HG02840 (cell line): Measurements from ENCODE around the gene MYL12B.
"Not testable (repeated sequence)": the region's sequence is repeated elsewhere in the genome, so short reads cannot be mapped to it uniquely, and the experiment has no call there.

Source experiments
- ATAC-seq: cut with Tn5 transposase; IDR thresholded peaks from one replicate; pipeline ENCODE4 v1.9.1; 2021; ENCODE audit warnings: mild to moderate bottlenecking, moderate library complexity, moderate number of reproducible peaks; ENCODE audit not compliant: unreplicated experiment, low FRiP score

MYL12B gene

DNA sequence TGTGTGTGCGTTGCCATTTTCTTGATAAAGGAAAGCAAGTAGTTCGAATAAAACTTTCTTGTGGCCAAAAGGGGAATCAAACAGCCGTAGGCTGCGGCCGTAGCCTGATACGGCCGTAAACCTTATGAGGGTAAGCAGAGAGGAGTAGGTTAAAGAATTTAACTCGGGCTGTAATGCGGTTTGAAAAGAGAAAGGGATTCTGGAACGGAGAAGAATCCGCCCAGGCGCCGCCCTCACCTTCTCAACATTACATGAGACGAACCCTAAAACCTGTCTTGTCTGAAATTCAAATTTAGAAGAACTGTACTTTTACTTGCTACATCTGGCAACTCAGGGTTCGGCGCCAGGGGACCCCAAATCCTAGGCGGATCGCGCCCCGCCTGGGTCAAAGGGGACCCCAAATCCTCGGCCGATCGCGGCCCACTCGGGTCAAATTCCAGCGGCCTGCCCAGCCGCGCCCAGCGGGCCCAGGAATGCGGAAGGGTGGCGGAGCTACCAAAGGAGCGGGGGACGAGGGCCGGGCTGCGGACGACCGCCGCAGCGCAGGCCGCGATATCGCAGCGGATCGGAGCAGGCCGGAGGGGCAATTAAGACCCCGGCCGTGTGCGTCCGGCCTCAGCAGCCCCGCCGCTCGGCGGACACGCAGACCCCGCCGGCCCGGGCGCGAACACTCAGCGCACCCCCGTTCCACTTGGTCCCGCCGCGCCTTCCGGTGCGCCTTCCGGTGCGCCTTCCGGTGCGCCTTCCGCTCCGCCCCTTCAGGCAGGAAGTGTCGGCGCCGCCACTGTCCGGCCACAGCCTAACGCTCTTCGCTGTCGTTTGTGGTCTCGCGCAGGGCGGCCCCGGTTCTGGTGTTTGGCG lies at the start of gene MYL12B:
Gene MYL12B (plus strand): TSS at position 761 of the 861 bp plus-strand sequence. CDS start 10,766 bp downstream, outside the sequence.
- peak; percentile 87 for ATAC-seq

DNA sequence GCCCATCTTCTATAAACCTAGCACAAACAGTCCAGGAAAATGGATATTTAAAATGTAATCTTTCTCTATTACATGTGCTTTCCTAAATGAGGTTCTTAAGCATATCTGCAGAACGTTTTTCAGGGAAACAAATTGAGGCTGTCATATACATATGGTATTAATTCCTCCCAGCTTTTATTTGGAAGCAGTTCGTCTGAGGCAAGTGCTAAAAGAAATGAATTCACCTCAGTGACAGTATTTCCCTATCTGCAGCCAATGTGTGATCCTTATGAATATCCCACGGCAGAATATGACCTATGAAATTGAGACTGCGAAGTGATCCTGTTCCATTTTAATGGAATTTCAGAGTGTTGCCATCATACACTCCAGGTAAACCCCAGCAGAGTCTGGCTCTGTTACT lies 49.3 kb upstream of the MYL12B start:
- ATAC-seq: no peak

DNA sequence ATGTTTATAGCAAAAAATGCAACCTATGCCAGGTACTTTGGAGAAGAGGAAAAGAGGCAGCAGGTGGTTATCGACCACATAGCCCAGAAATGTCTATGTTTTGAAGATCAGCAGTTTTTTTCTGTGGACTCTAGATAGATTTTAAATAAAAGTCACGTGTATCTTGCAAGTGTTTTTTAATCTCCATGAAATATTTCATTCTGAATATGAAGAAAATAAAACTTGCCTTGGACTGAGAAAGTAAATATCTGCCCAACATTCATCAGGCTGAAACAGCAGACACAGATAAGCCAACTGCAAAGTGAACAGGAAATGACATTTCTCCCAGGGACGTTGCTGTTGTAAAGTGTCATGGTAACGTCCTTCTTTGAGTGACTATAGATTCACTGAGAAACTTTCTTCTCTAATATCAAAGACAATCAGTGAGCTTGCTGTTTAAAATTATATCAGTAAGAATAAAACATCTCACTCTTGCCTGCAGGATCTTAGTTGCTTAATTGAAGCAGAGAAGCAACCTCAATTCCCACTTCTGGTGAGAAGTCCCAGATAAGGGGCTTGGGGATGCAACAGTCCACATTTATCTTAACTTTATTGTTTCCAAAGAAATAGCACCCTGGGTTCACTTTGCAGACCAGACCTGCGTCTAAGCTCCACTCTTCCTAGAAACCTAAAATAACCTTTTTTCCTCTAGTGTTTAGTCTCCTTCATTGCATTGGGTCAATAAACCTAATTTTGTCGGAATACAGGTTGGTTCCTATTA lies 48.5 kb upstream of the MYL12B start:
- no peak for ATAC-seq

DNA sequence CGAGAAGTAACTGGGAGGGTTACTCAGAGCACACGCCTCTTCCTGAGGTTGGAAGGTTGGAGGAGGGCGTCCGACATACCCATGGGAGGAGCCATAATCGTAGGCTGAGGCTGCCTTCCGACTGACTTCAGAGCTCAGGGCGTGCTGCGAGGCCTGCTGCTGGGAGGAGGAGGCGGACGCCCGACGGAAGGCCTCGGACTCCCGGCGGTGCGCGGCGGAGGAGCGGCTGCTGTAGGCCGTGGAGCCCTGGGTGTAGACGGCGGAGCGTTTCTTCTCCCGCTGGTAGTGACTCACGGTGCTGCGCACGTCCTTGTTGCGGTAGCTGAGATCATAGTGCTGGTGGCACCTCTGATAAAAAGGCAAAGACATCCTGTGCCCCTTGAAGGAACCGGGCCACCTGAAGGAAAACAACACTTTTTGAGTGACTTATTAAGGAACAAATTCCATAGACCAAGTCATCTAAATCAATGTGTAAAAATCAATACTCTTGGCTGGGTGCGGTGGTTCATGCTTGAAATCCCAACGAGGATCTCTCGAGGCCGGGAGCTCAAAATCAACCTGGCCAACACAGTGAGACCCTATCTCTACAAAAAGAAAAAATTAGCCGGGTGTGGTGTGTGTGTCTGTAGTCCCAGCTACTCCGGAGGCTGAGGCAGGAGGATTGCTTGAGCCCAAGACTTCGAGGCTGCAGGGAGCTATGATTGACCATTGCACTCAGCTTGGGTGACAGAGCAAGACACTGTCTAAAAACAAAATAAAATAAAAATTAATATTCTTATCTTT lies 46.9 kb upstream of the MYL12B start:
- no peak for ATAC-seq

DNA sequence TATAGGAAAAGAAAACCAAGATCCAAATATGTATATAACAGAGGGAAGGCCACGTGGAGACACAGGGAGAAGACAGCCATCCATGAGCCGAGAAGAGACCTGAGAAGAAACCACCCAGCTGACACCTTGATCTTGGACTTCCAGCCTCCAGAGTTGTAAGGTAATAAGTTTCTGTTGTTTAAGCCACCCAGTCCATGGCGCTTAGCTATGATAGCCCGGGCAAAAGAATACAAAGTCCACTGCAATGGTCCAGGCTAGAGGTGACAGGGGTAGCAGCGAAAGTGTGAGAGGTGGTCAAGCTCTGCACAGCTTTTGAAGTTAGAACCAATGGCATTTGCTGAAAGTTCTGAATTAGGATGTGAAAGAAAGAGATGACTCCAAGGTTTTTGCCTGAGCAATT lies 44.9 kb upstream of the MYL12B start:
- ATAC-seq: no peak

DNA sequence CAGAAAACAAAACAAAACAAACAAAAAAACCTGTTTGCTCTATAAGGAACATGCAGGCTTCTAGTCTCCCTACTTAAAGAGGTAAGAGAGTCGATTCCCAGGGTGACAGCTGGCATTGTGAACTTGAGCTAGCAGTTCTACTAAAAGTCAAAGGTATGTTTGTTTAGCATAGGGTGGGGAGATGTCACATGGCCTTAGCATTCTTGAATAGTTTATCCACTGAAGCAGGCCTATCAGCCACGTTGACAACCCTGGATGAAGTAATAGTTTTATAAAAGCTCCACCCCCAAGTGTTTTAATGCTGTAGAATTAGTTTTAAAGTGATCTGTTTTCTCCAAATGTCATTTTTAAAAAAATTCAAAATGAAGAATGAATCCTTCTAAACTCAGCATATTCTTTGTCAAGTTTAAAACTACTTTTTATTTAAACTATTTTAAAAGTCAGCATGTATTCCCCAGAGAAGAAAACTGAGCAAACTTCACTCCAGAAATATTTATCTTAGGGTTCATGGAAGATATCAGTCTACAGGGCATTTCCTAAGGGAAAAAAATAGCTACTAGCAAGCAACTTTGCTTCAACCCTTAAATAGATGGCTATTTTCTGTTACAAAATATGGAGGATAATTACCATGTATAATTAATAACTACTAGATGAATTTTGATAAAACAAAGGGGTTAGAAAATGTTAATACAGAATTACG lies 43.8 kb upstream of the MYL12B start:
- no peak for ATAC-seq

DNA sequence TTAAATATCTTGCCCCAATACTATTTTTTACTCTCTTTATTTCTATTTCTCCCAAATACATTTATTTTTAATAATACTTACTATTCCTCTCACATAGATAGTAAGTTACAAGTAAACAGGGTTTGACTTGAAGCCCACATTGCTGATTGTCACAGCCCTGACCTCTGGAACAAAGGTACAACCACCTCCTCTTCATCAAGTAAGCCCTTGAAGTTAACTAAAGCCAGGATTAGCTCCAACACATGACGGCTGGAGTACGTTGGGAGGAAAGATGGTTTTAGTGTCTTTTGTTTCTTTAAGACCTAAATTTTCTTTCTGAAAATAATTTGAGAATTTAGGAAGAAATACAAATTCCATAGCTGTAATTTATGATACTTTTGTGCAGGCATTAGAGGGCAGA lies 43.1 kb upstream of the MYL12B start:
- no peak for ATAC-seq

DNA sequence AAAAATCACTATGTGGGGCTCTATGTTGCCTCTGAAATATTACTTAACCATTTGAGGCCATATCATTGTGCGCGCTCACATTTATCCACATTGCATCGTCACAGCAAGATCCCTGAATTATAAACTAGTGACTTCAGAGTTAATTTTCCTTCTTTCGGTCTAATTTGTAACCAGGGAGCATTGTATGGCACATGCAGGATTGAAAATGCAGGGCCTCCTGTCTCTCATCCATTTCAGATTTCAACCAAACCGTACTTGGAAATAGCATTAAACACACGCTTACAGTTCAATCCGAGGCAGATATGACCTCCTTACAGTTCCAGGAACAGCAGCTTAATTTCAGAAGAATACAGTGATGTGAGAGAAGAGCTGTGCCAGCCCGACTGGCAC lies 42.7 kb upstream of the MYL12B start:
- no peak for ATAC-seq

DNA sequence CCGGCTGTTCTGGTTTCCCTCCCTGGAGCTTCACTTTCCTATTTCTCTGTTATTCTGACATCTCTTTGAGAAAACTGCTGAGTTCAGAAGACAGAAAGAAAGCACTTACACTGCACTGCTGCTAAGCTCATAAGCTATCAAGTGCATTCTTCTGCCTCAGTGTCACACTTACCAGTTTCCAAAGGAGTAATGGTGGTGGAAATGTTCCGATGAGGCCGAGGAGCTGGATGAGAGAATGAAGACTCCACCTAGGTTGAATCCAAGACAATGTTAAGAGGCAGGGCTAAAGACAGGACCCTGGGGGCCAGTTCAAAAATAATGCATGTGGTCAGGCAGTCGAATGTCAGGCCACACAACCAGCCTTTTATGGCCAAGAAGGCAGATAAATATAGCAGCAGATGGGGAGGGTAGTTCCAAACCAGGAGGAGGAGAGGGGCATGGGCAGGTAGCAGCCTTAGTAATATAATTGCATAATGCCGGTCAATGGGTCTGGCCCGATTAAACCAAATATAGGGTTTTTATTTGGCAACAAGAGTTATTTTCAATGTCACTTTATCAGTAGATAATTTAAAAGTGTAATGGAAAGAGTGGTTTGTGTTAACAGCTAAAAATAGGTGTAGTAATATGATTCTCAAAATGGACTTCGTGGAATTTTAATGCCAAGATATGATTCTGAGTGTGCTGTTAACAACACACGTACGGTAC lies 42.1 kb upstream of the MYL12B start, which contains the start of gene MYOM1:
Gene MYOM1 (minus strand): TSS at position 338 of the 705 bp plus-strand sequence. CDS start 4,745 bp downstream, outside the sequence.
- ATAC-seq: no peak

DNA sequence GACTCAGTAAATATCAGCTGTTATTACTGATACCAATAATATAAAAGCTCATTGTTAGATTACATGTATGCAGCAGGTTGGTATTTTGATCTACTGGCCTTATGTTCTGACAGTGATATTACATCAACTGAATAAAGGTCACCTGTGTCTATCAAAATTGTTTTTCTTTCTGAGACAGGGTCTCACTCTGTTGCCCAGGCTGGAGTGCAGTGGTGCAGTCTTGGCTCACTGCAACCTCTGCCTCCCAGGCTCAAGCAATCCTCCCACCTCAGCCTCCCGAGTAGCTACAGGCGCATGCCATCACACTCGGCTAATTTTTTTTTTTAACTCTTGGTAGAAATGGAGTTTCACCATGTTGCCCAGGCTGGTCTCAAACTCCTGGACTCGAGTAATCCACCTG lies 41.1 kb upstream of the MYL12B start:
- ATAC-seq: not testable (repeated sequence)

DNA sequence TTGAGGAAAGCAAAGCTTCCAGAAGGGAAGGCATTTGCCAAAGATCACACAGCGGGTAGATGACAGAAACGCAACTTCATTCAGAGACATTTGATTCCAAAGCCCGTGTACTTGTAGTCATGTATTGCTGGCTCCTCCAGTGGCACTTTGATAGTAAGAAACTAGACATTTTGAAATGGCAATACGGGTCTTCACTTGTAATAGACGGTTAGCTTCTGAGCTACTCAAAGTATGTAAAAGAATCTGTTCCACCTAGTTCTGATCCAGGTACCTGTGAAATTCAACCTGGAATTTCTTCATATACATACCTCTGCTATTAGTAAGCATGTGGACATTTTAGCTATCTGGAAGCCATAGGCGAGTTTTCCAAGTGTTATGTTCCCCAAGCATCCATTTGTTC lies 40.4 kb upstream of the MYL12B start:
- no peak for ATAC-seq

DNA sequence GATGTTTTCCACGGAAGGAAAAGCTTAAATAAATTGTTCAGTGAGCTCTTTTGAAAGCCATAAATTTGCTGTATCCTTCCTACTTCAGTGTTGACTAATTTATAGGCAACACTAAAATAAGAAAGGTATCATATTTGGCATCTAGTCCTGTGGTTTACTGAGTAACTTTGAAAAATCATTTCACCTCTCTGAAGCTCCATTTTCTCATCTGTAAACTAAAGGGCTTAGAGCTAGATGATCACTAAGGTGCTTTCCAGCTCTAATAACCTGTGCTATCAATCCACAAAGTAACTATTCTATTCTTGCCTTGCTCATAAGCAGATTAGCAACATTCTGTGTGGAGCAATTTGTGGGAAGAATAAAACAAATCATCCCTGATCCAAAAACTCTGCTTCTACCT lies 38.6 kb upstream of the MYL12B start:
- no peak for ATAC-seq

DNA sequence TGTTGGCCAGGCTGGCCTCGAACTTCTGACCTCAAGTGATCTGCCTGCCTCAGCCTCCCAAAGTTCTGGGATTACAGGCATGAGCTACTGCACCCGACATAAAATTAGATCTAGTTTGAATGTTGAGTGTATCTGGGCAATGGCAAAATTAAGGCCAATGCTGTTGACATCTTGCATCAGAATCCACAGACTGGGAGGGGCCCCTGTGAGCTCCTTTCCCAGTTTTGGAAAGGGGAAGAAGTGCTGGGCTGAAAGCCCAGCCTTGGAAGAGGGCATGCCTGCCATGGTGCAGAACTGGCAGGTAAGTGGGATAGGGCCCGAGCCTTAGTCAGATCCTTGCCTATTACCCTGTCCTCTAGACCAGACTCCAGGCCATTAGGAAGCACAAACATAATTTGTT lies 37.7 kb upstream of the MYL12B start:
- ATAC-seq: no peak

DNA sequence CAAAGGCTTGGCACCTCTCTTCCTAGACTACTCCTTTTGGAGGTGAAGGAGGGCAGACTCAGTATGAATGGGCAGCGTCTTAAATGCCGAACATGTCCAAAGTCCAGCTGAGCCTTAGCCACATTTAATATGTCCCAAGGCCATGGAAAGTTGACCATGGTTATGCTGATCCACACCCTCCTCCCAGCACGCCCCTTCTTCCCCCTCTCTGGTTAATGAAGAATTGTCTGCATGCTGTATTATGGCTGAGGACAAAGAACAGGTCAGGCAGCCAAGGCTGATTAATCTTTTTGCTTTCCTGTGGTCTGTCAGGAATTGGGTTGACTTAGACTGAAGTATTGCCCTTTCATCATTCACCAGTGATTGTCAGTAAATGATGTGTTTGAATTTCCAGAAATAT lies 36.3 kb upstream of the MYL12B start:
- no peak for ATAC-seq

DNA sequence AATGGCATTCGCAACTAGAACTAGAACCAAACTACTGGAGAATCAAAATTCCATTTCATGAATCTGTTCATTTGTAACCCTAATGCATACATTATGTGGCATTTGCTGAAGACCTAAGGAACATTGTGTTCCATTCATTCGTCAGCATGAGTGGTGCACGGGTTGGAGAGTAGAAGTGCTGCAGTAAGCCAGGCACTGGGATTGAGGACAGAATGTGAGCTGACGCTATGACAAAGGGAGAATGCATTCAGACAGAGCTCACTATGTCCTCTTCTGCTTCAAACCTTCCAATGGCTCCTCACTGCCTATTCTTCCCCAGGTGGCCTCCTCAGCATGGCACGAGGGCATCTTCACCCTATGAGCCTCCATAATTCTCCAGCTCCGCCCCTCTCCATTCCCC lies 35.9 kb upstream of the MYL12B start:
- ATAC-seq: no peak

DNA sequence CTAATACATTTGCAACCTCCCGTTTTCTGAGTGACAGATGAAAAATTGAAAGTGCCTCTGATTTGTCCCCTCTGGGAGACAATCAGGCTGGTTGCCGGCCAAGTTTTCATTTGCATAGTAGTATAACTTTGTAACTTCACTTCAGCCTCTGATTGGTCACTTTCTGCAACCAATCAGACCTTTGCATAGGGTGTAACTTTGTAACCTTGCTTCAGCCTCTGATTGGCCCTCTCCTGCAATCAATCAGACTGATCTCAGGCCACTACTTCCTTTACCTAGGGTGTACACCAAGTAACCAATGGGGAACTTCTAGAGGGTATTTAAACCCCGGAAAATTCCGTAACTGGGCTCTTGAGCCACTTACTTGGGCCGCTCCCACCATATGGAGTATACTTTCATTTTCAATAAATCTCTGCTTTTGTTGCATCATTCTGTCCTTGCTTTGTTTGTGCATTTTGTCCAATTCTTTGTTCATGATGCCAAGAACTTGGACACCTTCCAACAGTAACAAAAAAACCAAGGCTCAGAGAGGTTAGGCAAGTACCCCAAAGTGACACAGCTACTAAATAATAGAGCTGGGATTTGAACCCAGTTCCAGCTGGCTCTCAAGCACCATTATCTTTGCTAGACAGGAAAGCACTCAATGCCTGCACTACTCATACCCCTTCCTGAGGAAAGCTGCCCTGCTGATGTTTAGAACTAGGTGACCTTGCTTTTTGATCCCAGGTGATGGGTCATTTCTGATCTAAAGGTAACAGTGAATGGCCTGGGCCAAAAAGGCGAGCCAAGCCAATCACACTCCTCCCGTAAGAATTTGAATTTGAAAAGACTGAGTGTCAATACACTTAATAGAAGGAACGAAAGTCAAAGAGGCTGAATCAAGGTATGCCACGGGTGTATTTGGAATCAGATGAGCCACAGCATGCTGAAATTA lies 31.3 kb upstream of the MYL12B start:
- ATAC-seq: no peak

DNA sequence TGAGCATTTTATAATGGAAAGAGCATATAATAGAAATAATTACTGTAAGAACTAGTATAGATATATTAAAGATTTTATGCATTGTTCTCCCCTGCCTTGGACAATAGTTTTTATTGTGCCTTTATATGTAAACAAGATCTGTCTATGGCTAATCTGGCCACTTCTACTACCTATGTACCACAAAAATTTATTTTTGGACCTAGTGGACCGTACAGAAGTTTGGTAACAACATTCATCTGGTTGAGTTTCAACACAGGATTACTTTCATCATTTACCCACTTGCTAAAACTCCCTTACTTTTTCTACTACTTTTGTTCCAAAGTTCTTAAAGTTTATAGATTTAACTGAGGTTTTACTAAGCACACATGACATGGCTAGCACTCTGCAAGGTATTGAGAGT lies 28.9 kb upstream of the MYL12B start:
- no peak for ATAC-seq

DNA sequence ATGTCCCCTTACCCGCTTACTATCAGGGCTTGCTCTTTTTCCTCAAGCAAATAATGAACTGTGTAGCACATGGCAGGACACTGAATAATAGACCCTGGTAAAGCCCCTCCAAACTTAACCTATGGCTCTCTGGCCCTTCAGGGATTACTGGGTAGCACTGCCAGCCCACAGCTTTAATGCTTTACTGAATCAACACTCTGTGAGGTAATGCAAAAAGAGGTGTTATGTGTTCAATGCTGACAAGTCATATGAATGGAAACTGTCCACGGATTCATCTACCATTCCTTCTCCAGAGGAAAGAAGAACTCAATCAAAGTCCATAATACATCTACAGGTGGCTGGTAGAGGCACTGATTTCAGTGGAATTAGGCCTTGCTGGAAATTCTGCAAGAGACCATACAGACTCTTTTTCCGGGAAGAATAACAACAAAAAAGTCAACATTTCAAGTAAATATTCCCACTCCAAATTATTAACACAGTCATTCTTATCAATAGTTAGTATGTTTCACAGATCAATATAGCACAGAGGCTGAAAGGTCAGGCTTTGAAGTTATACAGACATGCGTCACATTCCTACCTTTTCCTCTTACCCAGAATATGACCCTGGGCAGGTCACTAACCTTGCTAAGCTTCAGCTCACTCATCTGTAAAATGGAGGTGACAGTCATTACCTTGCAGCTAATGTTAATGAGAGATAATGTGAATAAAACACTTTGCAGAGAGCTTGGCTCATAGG lies 28.3 kb upstream of the MYL12B start:
- ATAC-seq: no peak
